GM12864 (cell line): ENCODE measurements around the gene DPYD.

Source experiments
- DNase-seq: peaks from one replicate; pipeline ENCODE4 v3.0.0-alpha.2; 2011; ENCODE audit warnings: low read depth
- H3K4me3 ChIP-seq: 2 replicates; pipeline ENCODE4 v1.5.1; 2011; ENCODE audit warnings: mild to moderate bottlenecking, low read depth, low read length, control low read depth
- TF ChIP-seq, protein P1 (sequence below): IDR thresholded peaks from 2 replicates; pipeline ENCODE4 v1.5.1; 2011; ENCODE audit warnings: low read depth, mild to moderate bottlenecking, moderate library complexity, low read length, control low read depth, inconsistent platforms; ENCODE audit errors: missing control alignments

The DPYD gene

DNA sequence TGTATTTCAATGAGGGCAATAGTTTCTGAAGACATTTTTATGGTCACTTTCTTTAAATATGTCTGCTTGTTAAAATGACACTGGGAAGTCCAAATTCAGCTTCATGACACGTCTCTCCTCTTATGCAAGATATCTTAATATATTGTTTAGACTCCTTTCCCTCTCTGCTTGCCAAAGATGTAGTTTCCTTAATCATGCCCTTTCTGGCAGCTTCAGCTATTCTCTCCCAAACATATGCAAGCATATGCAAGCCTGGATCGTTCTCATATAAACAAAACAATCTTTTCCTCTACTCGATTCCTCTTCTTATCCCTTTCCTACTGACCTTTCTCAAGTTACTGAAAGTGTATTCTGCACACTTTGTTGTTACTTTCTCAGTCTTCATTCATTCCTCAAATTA is 827.1 kb downstream of the DPYD start:
- no peak overlapping the region for H3K4me3 ChIP-seq
- no peak for DNase-seq
- TF ChIP-seq, protein P1, sequence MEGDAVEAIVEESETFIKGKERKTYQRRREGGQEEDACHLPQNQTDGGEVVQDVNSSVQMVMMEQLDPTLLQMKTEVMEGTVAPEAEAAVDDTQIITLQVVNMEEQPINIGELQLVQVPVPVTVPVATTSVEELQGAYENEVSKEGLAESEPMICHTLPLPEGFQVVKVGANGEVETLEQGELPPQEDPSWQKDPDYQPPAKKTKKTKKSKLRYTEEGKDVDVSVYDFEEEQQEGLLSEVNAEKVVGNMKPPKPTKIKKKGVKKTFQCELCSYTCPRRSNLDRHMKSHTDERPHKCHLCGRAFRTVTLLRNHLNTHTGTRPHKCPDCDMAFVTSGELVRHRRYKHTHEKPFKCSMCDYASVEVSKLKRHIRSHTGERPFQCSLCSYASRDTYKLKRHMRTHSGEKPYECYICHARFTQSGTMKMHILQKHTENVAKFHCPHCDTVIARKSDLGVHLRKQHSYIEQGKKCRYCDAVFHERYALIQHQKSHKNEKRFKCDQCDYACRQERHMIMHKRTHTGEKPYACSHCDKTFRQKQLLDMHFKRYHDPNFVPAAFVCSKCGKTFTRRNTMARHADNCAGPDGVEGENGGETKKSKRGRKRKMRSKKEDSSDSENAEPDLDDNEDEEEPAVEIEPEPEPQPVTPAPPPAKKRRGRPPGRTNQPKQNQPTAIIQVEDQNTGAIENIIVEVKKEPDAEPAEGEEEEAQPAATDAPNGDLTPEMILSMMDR: no peak

GRCh38 chr1:97092824-97093223 is 828.0 kb downstream of the DPYD start:
- H3K4me3 ChIP-seq: no peak overlapping the region
- no peak for DNase-seq
- TF ChIP-seq, protein P1: no peak

DNA sequence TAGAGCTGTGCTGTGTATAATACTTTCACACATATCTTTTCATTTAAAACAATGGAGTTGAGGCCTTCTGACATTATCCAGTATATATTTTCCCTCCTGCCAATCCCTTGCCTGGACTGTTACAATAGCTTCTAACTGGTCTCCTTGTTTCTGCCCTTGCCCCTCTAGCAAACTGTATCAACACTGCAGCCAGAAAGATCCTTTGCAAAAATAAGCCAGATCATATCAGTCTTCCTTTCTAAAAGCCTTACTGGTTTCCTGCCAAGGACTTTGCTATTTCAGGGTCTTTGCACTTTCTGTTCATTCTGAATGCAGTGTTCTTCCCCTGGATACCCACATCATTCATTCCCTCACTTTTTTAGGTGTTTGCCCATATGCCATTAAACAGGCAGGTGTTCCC is 829.2 kb downstream of the DPYD start:
- H3K4me3 ChIP-seq: no peak overlapping the region
- TF ChIP-seq, protein P1: no peak
- no peak for DNase-seq

GRCh38 chr1:97091263-97091662 is 829.6 kb downstream of the DPYD start:
- TF ChIP-seq, protein P1: no peak
- DNase-seq: no peak
- H3K4me3 ChIP-seq: no peak overlapping the region

GRCh38 chr1:97090725-97091124 is 830.1 kb downstream of the DPYD start:
- TF ChIP-seq, protein P1: no peak
- H3K4me3 ChIP-seq: no peak overlapping the region
- no peak for DNase-seq

- H3K4me3 ChIP-seq: no peak overlapping the region
- DNase-seq: no peak
- TF ChIP-seq, protein P1: no peak
These were observed 831.7 kb downstream of the DPYD start for GRCh38 chr1:97089173-97089572.

GRCh38 chr1:97088391-97088790 is 832.4 kb downstream of the DPYD start:
- no peak for DNase-seq
- TF ChIP-seq, protein P1: no peak
- no peak overlapping the region for H3K4me3 ChIP-seq
